IMR-90 (cell line): ENCODE results near the gene CATSPERE. TPM values are rescaled to one million over a fixed set of nuclear protein-coding genes. Genes with fewer than 3 reads are reported as not detected.

Source experiments
- ATAC-seq: fragments of 200-7000 bp; cut with Tn5 transposase; 2 replicates; pipeline ENCODE4 v1.9.1; 2020; ENCODE audit warnings: low read depth, mild to moderate bottlenecking, moderate library complexity
- BruUV-seq: library from RNA; stranded (reverse); fragments of 400-500 nt; replicated peaks from 2 replicates; lab custom pipeline; 2021; lab: Mats Ljungman, UMichigan
- CTCF ChIA-PET: fragments of 300-600 bp; formaldehyde crosslinking; extraction: SDS; loops from one replicate; lab custom pipeline; 2021; ENCODE audit warnings: antibody characterized with exemption; lab: Yijun Ruan, JAX
- POLR2A ChIA-PET: fragments of 300-600 bp; sonication (Branson Sonifier 250); formaldehyde crosslinking; loops from one replicate; lab custom pipeline; 2022; ENCODE audit warnings: antibody characterized with exemption; ENCODE audit not compliant: unreplicated experiment; lab: Charles Lee
- DNase-seq: peaks from one replicate; pipeline ENCODE4 v3.0.0; 2013
- H2AFZ ChIP-seq: replicated peaks from 2 replicates; pipeline ENCODE3; 2013; ENCODE audit warnings: low read length, mild to moderate bottlenecking; ENCODE audit not compliant: poor library complexity
- H2AK5ac ChIP-seq: 2 replicates; pipeline ENCODE4 v1.6.1; 2013; ENCODE audit warnings: low read depth, low read length, inconsistent platforms
- H2AK9ac ChIP-seq: replicated peaks from 2 replicates; pipeline ENCODE3; 2013; ENCODE audit warnings: mild to moderate bottlenecking, low read depth, low read length, moderate library complexity; ENCODE audit not compliant: poor library complexity
- H2BK120ac ChIP-seq: 2 replicates; pipeline ENCODE4 v1.6.1; 2013; ENCODE audit warnings: low read depth, low read length, inconsistent platforms
- H2BK15ac ChIP-seq: 3 replicates; pipeline ENCODE4 v1.6.1; 2013; ENCODE audit warnings: low read depth, low read length, inconsistent platforms
- H2BK20ac ChIP-seq: 2 replicates; pipeline ENCODE4 v1.6.1; 2013; ENCODE audit warnings: low read depth, mild to moderate bottlenecking, inconsistent platforms, low read length, moderate library complexity
- H2BK5ac ChIP-seq: 2 replicates; pipeline ENCODE4 v1.6.1; 2013; ENCODE audit warnings: mild to moderate bottlenecking, low read depth, low read length, inconsistent platforms; ENCODE audit not compliant: poor library complexity, severe bottlenecking
- H3K14ac ChIP-seq: replicated peaks from 2 replicates; pipeline ENCODE4 v1.6.1; 2013; ENCODE audit warnings: low read depth, low read length, inconsistent platforms
- H3K18ac ChIP-seq: 2 replicates; pipeline ENCODE4 v1.6.1; 2013; ENCODE audit warnings: low read depth, low read length, control low read depth
- H3K23ac ChIP-seq: 2 replicates; pipeline ENCODE4 v1.6.1; 2013; ENCODE audit warnings: low read depth, low read length, inconsistent platforms
- H3K27ac ChIP-seq: 2 replicates; pipeline ENCODE4 v1.5.1; 2013; ENCODE audit warnings: mild to moderate bottlenecking, control low read depth, low read length; ENCODE audit not compliant: insufficient read depth
- H3K27me3 ChIP-seq: 2 replicates; pipeline ENCODE4 v1.6.1; 2013; ENCODE audit warnings: low read length; ENCODE audit not compliant: control insufficient read depth, insufficient read depth
- H3K36me3 ChIP-seq: 2 replicates; pipeline ENCODE4 v1.6.1; 2013; ENCODE audit warnings: low read length, mixed read lengths; ENCODE audit not compliant: control insufficient read depth, insufficient read depth
- H3K4ac ChIP-seq: 2 replicates; pipeline ENCODE4 v1.6.1; 2013; ENCODE audit warnings: low read depth, low read length, inconsistent platforms
- H3K4me1 ChIP-seq: 2 replicates; pipeline ENCODE4 v1.6.1; 2013; ENCODE audit warnings: low read length, mixed read lengths; ENCODE audit not compliant: control insufficient read depth, insufficient read depth
- H3K4me2 ChIP-seq: 2 replicates; pipeline ENCODE4 v1.6.1; 2013; ENCODE audit warnings: low read depth, mild to moderate bottlenecking, control low read depth, low read length, moderate library complexity
- H3K4me3 ChIP-seq: 2 replicates; pipeline ENCODE4 v1.5.1; 2013; ENCODE audit warnings: low read depth, mild to moderate bottlenecking, control low read depth, low read length, moderate library complexity; ENCODE audit not compliant: insufficient read depth
- H3K56ac ChIP-seq: 2 replicates; pipeline ENCODE4 v1.6.1; 2013; ENCODE audit warnings: low read length, inconsistent platforms; ENCODE audit not compliant: insufficient read depth; ENCODE audit errors: extremely low read depth
- H3K79me1 ChIP-seq, 2 experiments: 2 replicates each; pipeline ENCODE4 v1.6.1; 2013; ENCODE audit warnings: low read length in 2 of 2, inconsistent platforms in 1 of 2, low read depth in 1 of 2
- H3K9ac ChIP-seq: 2 replicates; pipeline ENCODE4 v1.6.1; 2013; ENCODE audit warnings: low read depth, low read length, control low read depth
- H3K9me1 ChIP-seq: 2 replicates; pipeline ENCODE4 v1.6.1; 2013; ENCODE audit warnings: low read length, inconsistent platforms; ENCODE audit not compliant: insufficient read depth
- H3K9me3 ChIP-seq: 2 replicates; pipeline ENCODE4 v1.6.1; 2013; ENCODE audit warnings: low read length; ENCODE audit not compliant: control insufficient read depth, insufficient read depth
- H4K20me1 ChIP-seq: 2 replicates; pipeline ENCODE4 v1.6.1; 2013; ENCODE audit warnings: low read length, inconsistent platforms; ENCODE audit not compliant: insufficient read depth
- H4K5ac ChIP-seq: 2 replicates; pipeline ENCODE4 v1.6.1; 2013; ENCODE audit warnings: mild to moderate bottlenecking, low read depth, low read length, control low read depth
- H4K8ac ChIP-seq, 2 experiments: 2 replicates each; pipeline ENCODE4 v1.6.1; 2013; ENCODE audit warnings: low read depth in 2 of 2, low read length in 2 of 2, control low read depth in 1 of 2, inconsistent platforms in 1 of 2
- H4K91ac ChIP-seq: 2 replicates; pipeline ENCODE4 v1.6.1; 2013; ENCODE audit warnings: low read depth, low read length, inconsistent platforms; ENCODE audit not compliant: insufficient read depth
- BHLHE40 ChIP-seq: fragments of 150-350 bp; IDR thresholded peaks from 2 replicates; pipeline ENCODE4 v1.6.1; 2016; ENCODE audit warnings: mild to moderate bottlenecking, low read depth, low read length
- CEBPB ChIP-seq: IDR thresholded peaks from 2 replicates; pipeline ENCODE4 v1.6.1; 2012; ENCODE audit warnings: low read depth, low read length, improper control_type of control experiment
- CHD1 ChIP-seq: IDR thresholded peaks from 2 replicates; pipeline ENCODE4 v1.6.1; 2012; ENCODE audit warnings: low read depth, low read length, improper control_type of control experiment
- NFE2L2 ChIP-seq: fragments of 150-350 bp; IDR thresholded peaks from 2 replicates; pipeline ENCODE4 v1.6.1; 2016; ENCODE audit warnings: low read depth, mild to moderate bottlenecking, low read length
- POLR2A ChIP-seq: IDR thresholded peaks from 2 replicates; pipeline ENCODE4 v1.6.1; 2012; ENCODE audit warnings: mild to moderate bottlenecking, low read depth, low read length
- RCOR1 ChIP-seq: IDR thresholded peaks from 2 replicates; pipeline ENCODE4 v1.6.1; 2012; ENCODE audit warnings: mild to moderate bottlenecking, low read length, improper control_type of control experiment; ENCODE audit not compliant: insufficient replicate concordance
- RFX5 ChIP-seq: IDR thresholded peaks from 2 replicates; pipeline ENCODE4 v1.8.0; 2012; ENCODE audit warnings: low read depth, mild to moderate bottlenecking, low read length, moderate library complexity
- WGBS, 2 experiments: methylation state at CpG; one replicate each; pipeline versions ENCODE4 v1.1.5 to v1.1.7; 2013; ENCODE audit warnings: missing lambda C conversion rate in 2 of 2; ENCODE audit not compliant: insufficient read length in 1 of 2; ENCODE audit errors: extremely low coverage in 2 of 2; 5-methylcytosine and 5-hydroxymethylcytosine counted together
- dilution Hi-C: fragments of 300-500 bp; cut with HindIII; formaldehyde crosslinking; loops from one replicate; pipeline ENCODE4 v1.14.3; 2018; ENCODE audit warnings: low sequenced_read_pairs; ENCODE audit not compliant: unreplicated experiment
- in situ Hi-C: fragments of 300-500 bp; cut with MboI; formaldehyde crosslinking; loops from 3 replicates; pipeline ENCODE4 v1.14.3; 2019; ENCODE audit warnings: low sequenced_read_pairs, inconsistent platforms, mixed read lengths
- intact Hi-C: fragments of 100-400 bp; cut with micrococcal nuclease; formaldehyde crosslinking; loops from 2 replicates; pipeline ENCODE4 v1.10.0; 2022
- polyA plus RNA-seq, 3 experiments: library from polyadenylated mRNA; depleted of rRNA; stranded (reverse); fragments of >200 nt; gene quantifications; 2 replicates each; pipeline ENCODE4 v1.2.3, GENCODE V29; 2012; ENCODE audit warnings: low replicate concordance in 1 of 3
- total RNA-seq: library from RNA; depleted of rRNA; stranded (reverse); fragments of >200 nt; gene quantifications from 2 replicates; pipeline ENCODE4 v1.2.3, GENCODE V29; 2012
- TF ChIP-seq, protein P1 (sequence below): fragments of 150-350 bp; IDR thresholded peaks from 2 replicates; pipeline ENCODE4 v1.6.1; 2016; ENCODE audit warnings: low read depth, mild to moderate bottlenecking, low read length, moderate library complexity, borderline replicate concordance

The CATSPERE gene
- total and polyA plus RNA-seq, 2 of the 4 experiments (the other 2 are of a cell fraction) = 0.07 to 0.18 TPM

DNA sequence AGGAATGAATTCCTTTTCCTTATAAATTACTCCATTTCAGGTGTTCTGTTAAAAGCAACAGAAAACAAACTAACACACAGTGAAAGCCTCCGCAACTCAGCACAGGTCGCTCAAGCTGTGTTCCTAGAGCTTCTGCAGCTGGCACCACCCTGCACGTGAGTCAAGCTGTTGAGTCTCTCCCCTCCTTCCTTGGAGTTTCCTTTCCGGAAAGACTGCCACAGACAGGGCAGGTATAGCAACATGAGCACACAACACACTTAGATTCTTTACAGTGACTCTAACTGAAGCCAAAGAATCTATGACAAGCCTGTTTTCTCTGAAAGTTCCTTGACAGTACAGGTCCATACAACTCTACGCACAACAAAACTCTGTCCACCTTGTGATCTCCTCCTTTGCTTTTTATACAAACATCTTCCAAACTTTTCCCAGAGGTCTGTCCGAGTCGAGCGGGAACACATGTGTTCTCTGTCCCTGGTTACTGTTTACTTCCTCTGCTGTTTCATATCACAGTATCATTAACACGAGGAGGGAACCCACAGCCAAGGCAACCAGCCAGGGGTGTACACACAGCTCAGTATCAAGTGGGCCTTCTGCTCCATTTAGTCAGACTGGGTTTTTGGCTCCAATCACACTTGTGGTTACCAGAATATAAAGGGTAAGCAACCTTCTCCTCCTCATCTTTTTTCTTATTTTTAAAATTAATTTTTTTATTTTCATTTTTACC lies 153.2 kb downstream of the CATSPERE start:
- no peak overlapping the region for H4K91ac ChIP-seq
- H3K4me2 ChIP-seq = no peak overlapping the region
- no peak overlapping the region for H2AK5ac ChIP-seq
- no peak overlapping the region for H2BK15ac ChIP-seq
- BruUV-seq = no TSS peak
- H3K23ac ChIP-seq = no peak overlapping the region
- H4K20me1 ChIP-seq = no peaks in the 10 kb centered on the region
- no peak overlapping the region for H3K9ac ChIP-seq
- H3K79me1 ChIP-seq = no peaks in the 10 kb centered on the region
- dilution Hi-C loops = no loop called here
- no peak overlapping the region for H2BK120ac ChIP-seq
- no peak overlapping the region for H4K8ac ChIP-seq
- H3K4me3 ChIP-seq = no peak overlapping the region
- no peak overlapping the region for H3K18ac ChIP-seq
- no peak overlapping the region for H3K4ac ChIP-seq
- H2BK5ac ChIP-seq = no peak overlapping the region
- no peaks in the 10 kb centered on the region for H3K9me1 ChIP-seq
- no peak overlapping the region for H3K56ac ChIP-seq
- H3K27me3 ChIP-seq = no peaks in the 10 kb centered on the region; the same call in 1 of the 2 replicates
- in situ Hi-C loops = no loop called here
- intact Hi-C loops = no loop called here
- no peaks in the 10 kb centered on the region; the same call in 1 of the 2 replicates for H3K9me3 ChIP-seq
- no peak overlapping the region for H2BK20ac ChIP-seq
- no peak overlapping the region for H2AK9ac ChIP-seq
- H4K5ac ChIP-seq = no peak overlapping the region
- H2AFZ ChIP-seq = no peak overlapping the region
- no peak overlapping the region for H3K14ac ChIP-seq
- TF ChIP-seq, protein P1, sequence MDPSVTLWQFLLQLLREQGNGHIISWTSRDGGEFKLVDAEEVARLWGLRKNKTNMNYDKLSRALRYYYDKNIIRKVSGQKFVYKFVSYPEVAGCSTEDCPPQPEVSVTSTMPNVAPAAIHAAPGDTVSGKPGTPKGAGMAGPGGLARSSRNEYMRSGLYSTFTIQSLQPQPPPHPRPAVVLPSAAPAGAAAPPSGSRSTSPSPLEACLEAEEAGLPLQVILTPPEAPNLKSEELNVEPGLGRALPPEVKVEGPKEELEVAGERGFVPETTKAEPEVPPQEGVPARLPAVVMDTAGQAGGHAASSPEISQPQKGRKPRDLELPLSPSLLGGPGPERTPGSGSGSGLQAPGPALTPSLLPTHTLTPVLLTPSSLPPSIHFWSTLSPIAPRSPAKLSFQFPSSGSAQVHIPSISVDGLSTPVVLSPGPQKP = no peak
- TF ChIP-seq RCOR1 (no peak), CEBPB (no peak), NFE2L2 (no peak), RFX5 (no peak), CHD1 (no peak), POLR2A (no peak), BHLHE40 (no peak)
- ATAC-seq (no peak), DNase-seq (no peak)
- no peak overlapping the region for H3K27ac ChIP-seq
- ChIA-PET CTCF (no interaction called here), POLR2A (no interaction called here)
- H3K36me3 ChIP-seq = no peaks in the 10 kb centered on the region
- 65% methylated on average over 6 of the region's 9 CpGs; no CpG with 5 or more reads in 1 of the 2 experiments for WGBS, 2 experiments
- H3K4me1 ChIP-seq = no peaks in the 10 kb centered on the region
